Mesenteric fat pad (tissue), 1 donor: Measurements from ENCODE around the gene PIBF1. TPM values are rescaled to one million over a fixed set of nuclear protein-coding genes. Genes with fewer than 3 reads are reported as not detected.
"Not testable (repeated sequence)": the region's sequence is repeated elsewhere in the genome, so short reads cannot be mapped to it uniquely, and the experiment has no call there.

Source experiments
- DNase-seq: peaks from one replicate; pipeline ENCODE4 v3.0.0-alpha.2; 2020; ENCODE audit warnings: low spot score
- long read RNA-seq: library from polyadenylated mRNA; unstranded; transcript quantifications from one replicate; pipeline ENCODE4 v2.0.0, GENCODE V29; 2020
- total RNA-seq: library from RNA; stranded (reverse); fragmentation: NEBNext Ultra II Directional; extraction: Animal tissue kit (Norgen Biotek cat#: 25700); gene quantifications from one replicate; pipeline ENCODE4 v1.2.1, GENCODE V29; 2021
- donor health status: DM: yes; HTN: yes; CAD: no.

PIBF1 gene, protein sequence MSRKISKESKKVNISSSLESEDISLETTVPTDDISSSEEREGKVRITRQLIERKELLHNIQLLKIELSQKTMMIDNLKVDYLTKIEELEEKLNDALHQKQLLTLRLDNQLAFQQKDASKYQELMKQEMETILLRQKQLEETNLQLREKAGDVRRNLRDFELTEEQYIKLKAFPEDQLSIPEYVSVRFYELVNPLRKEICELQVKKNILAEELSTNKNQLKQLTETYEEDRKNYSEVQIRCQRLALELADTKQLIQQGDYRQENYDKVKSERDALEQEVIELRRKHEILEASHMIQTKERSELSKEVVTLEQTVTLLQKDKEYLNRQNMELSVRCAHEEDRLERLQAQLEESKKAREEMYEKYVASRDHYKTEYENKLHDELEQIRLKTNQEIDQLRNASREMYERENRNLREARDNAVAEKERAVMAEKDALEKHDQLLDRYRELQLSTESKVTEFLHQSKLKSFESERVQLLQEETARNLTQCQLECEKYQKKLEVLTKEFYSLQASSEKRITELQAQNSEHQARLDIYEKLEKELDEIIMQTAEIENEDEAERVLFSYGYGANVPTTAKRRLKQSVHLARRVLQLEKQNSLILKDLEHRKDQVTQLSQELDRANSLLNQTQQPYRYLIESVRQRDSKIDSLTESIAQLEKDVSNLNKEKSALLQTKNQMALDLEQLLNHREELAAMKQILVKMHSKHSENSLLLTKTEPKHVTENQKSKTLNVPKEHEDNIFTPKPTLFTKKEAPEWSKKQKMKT
- 17.1 TPM for total RNA-seq
- long read RNA-seq, partial matches to known transcripts, result 10 of 29 reads
- long read RNA-seq, other reads (novel, unspliced or antisense), result 16 of 29 reads

DNA sequence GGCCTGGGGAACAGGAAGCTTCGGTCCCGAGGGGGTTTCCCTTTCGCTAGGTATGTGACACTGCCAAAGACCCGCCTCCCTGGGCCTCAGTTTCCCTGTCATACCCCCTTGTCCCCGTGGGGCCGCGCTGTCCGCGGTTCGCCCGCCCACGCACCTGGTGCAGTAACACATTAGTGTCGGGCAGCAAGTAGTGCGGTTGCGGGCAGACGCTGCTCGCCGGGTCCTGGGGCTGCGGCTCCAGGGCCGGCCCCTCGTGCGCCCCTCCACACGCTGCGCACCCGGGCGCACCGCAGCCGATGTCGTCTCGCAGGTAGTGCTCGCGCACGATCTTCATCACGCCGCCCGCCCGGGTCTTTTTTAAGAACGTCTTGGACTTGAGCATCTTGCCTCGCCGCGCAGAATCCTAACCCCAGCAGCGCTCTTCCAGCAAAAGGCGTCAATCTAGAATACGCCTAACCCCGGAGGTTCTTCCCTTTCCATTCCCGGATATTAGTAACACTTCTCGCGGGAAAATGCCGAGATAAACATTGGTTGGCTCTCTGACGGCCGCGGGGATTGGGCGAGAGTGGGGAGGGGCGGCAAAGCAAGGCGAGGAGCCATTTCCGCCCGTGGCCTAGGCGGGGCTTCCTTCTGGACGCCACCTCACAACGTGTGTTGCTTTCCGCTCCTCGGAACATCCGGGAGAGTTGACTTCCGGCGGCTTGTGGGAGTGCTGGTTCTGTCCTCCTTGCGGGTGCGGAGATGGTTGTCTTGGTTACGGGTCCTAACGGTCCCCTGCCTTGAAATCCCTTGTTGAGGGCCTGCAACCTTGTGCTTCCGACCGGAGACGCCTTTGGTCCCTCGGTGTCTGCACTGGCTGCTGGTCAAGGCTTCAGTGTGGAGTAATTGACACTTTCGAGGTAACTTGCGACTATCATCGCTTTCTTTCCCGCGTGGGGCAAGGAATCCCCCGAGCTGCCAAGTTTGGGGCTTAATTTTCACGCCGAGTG is at the start of gene PIBF1, which contains the start of gene DIS3:
Gene PIBF1 (plus strand): TSS at position 683 of the 989 bp plus-strand sequence. CDS start 1,337 bp downstream, outside the sequence.
Gene DIS3 (minus strand): TSS at position 450 of the 989 bp plus-strand sequence. CDS start 68 bp downstream, at position 382.
- DNase-seq, result peak; percentile 99

DNA sequence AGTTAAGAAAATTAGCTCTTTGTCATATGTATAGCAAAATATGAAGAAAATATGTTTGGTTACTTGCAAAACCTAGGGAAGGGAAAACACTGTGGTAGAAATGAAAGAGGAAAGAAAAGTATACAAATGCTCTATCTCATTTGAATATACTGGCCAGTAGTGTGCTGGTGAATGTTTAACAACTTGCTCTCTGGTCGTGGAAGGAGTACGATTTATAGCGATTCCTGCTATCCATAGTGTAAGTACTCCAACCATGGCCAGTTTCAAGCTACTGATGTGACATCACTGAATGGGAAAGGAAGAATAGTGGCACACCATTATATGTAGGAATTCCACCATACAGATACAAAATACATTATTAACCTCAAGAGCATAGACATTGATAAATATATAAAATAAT is 44.9 kb upstream of the PIBF1 start:
- no peak for DNase-seq

DNA sequence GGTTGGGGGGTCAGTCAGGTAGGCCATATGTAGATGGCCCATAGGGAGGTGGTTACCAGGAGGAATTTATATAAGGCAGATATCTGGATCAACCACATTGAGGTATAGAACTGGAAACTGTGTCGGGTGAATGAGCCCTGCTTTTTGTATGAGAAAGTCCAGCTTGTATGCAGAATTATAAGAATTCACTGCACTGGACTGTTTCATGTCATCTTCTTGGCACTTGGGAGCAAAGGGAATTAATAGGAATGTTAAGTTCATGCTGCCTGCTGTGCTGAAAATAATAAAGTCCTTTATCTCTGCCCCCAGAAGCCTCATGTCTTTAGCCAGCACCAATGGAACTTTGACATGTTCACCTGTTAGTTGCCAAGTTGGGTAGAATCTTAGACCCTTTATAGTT is 41.9 kb upstream of the PIBF1 start:
- no peak for DNase-seq

DNA sequence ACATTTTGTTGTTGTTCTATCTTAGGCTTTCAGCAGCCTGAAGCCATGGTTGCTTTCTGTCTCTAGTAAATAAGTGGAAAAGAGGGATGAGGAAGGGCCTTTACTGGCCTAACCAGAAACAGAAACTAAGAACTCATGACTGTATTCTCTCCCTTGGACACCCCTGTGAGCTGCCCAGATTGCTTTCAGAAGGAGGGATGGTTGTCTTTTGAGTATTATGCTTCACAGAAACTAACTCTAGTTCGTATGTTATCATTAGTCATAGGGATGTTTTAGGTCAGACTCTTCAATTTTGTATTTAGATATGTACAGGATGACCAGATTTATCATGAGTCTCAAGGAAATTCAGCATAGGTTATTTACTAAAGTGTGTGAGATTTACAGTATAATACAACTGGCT is 36.7 kb upstream of the PIBF1 start:
- DNase-seq, result no peak

DNA sequence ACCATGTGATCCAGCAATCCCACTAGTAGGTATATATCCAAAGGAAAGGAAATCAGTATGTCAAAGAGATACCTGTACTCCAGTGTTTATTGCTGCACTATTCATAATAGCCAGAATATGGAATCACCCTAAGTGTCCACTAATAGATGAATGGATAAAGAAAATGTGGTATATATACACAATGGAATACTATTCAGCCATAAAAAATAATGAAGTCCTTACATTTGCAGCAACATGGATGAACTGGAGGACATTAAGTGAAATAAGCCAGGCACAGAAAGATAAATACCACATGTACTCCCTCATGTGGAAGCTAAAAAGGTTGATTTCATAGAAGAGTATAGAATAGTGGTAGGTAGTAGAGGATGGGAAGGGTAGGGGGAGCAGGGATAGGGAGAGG is 30.7 kb upstream of the PIBF1 start:
- no peak for DNase-seq

DNA sequence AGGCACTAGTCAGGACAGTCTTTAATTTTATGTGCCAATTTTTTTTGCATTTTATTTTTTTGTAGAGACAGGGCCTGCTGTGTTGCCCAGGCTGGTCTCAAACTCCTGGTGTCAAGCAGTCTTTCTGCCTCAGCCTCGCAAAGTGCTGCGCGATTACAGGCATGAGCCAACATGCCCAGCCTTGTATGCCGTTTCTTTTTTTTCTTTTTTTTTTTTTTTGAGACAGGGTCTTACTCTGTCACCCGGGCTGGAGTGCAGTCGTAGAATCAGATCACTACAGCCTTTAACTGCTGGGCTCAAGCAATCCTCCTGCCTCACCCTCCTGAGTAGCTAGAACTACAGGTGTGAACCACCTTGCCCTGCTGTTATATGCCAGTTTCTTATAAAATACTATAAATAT is 27.8 kb upstream of the PIBF1 start:
- DNase-seq, result no peak

DNA sequence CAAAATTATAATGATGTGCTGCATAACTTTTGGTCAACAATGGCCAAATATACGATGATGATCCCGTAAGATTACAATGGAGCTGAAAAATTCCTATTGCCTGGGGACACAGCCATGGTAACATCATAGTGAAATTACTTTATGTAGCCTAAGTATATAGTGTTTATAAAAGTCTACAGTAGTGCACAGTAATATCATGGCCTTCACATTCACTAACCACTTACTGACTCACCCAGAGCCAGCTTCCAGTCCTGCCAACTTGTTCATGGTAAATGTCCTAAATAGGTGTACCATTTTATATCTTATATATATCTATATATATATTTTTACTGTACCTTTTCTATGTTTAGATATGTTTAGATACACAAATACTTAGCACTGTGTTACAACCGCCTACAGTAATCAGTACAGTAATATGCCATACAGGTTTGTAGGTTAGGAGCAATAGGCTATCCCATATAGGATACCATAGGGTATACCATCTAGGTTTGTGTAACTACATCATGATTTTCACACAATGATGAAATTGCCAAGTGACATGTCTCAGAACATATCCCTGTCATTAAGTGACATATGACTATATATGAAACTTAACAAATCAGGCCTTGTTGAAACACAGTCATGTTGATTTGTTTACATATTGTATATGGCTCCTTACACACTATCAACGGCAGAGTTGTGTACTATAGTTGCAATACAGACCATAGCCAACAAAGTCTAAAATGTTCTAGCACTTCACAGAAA is 24.0 kb upstream of the PIBF1 start:
- DNase-seq, result no peak

DNA sequence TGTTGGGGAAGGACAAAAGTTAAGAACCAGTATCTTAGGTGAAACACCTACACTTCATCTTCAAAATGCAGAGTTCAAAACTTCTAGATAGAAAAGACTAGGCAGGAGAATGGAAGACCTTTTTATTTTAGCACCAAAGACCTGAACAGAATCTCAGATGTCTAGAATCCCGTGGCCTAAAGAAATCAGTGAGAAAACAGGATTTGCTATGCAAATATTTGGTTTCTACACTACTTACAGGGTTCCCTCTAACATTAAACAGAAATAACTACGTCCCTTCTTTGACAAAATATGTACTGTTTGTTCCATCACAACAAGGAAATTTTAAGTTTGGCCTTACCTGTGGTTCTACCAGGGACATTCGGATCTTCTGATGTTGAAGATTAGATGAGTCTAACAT is 21.7 kb upstream of the PIBF1 start:
- no peak for DNase-seq

DNA sequence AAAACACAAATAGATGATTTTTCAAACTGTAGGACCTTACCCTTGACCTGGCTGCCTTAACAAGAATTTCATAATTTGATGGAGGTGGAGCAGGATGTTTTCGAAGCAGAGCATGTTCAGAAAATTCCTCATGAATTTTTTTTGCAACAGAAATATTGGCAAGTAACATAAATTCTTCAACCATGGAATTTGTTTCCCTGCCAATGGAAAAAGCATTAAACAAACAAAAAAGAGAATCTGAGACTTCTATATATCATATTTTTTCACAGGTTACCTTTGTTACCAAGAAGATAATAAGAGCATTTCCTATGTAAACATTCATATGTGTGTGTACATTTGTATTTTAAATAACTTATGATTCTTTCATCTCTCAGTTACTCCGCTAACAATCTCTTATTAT is 18.5 kb upstream of the PIBF1 start:
- DNase-seq, result no peak

DNA sequence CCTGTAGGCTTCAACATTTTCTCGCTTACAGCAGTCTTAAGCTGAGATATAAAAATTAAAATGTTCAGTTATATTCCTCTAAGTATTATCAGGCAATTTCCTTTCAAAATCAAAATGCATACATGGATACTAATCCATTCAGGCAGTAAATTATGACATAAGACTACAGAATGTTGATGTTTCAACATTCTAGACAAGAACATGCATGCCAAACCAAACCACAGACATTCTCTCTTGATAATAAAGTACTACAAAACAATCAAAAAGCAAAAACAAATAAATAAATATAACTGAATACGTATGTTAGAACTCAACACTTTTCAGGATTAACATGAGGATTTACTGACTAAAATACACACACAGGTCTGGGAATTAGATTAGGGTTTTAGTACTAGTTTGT is 7.9 kb upstream of the PIBF1 start:
- no peak for DNase-seq

DNA sequence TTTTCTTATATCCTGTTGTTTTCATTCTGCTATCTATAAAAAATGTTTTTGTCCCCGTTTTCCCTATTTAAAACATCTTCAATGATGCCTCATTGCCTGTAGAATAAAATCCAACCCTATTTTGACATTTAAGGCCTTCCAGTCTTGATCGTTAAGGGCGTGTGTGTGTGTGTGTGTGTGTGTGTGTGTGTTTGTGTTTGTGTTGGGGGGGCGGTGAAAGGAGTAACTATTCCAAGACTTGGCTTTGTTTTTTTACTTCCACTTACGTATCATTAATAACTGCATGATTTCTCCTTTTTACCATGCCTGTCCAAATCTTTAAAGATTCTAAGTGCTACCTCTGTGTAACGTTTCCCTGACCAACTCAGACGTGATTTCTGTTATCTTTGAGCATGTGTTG is 784 bp downstream of the PIBF1 start:
- no peak for DNase-seq

DNA sequence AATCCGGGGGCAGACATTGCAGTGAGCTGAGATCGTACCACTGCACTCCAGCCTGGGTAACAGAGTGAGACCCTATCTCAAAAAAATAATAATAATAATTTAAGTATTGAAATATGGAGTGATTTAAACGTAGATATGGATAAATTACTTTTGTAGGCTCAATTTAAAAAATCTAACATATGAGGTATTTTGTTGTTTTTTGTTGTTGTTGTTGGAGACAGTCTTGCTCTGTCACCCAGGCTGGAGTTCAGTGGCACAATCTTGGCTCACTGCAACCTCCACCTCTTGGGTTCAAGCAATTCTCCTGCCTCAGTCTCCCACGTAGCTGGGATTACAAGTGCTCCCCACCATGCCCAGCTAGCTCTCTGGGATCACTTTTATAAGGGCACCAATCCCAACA is 2.7 kb downstream of the PIBF1 start:
- DNase-seq, result not testable (repeated sequence)

DNA sequence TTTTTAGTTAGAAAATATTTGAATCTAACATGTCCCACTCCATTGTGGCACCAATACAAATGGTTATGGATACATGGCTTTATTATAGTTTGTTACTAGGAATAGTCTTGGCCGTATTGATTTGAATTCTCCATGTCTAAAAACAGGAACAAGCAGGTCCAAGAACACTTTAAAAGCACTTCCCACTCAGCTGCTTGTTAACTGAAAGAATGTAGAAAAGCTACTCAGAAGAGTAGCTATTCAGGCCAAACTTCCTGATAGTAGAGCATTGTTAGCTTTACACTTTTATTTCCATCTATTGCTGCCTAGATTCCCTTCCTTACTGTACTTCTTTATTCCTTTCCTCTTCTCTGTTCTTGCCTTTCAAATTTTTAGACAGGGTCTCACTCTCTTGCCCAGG is 6.9 kb downstream of the PIBF1 start:
- no peak for DNase-seq

DNA sequence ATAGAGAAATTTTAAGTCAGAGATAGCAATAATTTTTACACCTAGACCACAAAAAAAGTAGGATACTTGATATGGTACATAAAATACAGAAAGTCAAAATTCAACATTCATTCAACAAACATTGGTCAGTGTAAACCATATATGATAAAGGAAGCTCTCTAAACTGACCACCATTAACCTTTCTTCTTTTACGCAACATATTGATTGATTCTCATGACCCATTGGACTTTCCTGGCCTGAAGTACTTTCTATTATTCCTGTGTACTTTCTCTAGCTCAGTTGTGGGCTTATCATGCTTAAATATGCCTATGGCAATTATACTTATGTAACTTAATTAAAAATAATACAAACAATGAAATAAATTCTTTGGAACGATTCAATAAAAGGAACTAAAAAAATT is 10.7 kb downstream of the PIBF1 start:
- no peak for DNase-seq

DNA sequence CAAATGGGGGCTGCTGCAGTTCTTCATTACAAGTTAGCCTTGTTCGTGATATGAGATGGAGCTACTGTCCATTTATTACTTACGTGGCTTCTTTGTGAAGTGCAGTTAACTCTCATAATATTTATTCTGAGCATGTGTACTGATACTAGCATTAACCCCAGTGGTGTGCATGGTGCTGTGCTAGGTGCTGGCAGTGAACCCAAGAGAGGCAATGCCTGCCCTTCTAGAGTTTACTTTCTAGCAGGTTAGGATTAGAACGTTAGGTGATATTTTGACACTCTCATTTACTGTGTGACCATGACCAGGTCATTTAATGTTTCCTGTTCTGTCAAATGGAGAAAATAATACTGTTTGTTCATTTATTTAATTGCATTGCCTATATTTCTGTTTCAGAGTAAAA is 16.9 kb downstream of the PIBF1 start:
- no peak for DNase-seq

DNA sequence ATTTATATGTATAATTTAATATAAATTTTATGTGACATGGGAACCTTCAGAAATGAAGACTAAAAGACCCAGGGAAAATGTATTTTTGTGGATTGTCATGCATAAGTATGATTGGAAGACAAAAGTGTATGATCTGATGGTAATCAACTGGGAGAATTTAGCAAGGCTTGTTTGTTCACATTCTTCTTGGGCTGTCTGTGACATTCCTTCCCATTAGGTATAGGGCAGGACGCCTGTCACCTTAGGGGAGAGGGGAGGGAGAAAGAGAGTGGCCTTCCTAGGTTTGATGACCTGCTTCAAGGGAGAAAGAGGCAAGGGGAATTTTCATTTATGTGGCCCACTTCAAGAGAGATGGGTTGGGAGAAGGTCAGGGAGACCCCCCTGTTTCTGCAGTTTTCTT is 22.4 kb downstream of the PIBF1 start:
- DNase-seq, result no peak

DNA sequence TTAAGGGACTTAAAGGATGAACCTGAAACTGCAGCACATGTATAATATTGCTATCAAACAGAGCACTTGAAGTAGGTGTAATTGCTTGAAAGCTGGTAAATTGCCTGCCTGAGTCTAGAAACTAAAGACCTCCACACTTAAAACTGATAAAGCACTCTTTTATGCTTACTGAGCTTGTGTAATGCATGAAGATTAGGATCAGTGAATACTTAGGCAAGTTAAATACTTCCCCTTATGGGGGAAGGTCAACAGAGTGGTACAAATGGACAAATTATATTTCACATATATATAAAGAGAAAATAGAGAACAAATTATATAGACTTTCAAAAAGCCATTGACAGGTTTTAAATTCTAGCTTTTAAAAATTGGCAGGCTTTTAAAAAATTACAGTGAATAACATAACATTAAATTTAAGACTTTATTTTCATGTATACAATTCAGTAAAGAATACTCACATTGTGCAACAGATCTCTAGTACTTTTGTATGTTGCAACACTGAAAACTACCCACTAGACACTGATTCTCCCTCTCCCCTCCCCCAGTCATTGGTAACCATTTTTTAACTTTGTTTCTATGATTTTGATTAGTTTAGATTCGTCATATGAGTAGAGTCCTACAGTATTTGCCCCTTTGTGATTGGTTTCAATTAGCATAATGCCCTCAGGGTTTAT is 23.9 kb downstream of the PIBF1 start:
- DNase-seq, result no peak

DNA sequence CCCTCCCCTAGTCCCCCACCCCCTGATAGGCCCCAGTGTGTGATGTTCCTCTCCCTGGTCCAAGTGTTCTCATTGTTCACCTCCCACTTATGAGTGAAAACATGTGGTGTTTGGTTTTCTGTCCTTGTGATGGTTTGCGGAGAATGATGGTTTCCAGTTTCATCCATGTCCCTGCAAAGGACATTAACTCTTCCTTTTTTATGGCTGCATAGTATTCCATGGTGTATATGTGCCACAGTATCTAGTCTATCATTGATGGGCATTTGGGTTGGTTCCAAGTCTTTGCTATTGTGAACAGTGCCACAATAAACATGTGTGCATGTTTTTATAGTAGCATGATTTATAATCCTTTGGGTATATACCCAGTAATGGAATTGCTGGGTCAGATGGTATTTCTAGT is 24.6 kb downstream of the PIBF1 start:
- not testable (repeated sequence) for DNase-seq

DNA sequence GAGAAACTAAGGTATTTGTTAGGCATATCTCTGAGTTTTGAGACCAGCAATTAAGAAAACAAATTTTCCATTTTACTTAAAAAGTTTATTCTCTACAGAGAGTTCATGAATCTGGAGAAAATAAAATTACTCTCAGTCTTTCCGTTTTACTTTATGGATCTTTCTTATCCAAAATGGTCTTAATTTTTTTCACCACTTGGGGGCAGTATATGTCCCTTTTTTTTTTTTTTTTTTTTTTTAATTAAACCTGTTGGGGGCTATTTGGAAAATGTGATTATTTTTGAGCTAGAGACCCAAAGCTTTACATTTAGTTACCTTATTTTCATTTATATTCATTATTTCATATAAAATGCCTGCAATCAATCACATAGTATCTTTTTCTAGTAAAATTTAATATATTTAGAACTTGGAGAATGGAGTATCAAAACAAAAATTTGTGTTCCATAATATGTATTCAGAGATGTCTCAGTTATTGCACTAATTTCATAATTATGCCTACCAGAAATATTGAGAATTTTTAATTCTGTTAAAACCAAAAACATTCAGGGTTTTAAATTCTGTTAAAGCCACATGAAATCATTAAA is 27.1 kb downstream of the PIBF1 start:
- DNase-seq, result no peak
